Fibroblast of the conjunctiva (primary cell): ENCODE data around the gene SLC39A8.

Source experiments
- DNase-seq: peaks from one replicate; pipeline ENCODE4 v3.0.0-alpha.2; 2010; ENCODE audit warnings: low read depth

SLC39A8 gene

GRCh38 chr4:102339018-102339417 lies 6.3 kb downstream of the SLC39A8 start:
- DNase-seq = no peak

GRCh38 chr4:102338405-102338804 lies 6.9 kb downstream of the SLC39A8 start:
- no peak for DNase-seq

GRCh38 chr4:102335616-102336015 lies 9.7 kb downstream of the SLC39A8 start:
- DNase-seq = no peak

GRCh38 chr4:102334624-102335023 lies 10.7 kb downstream of the SLC39A8 start:
- DNase-seq = no peak

GRCh38 chr4:102333787-102334186 lies 11.5 kb downstream of the SLC39A8 start:
- no peak for DNase-seq

- DNase-seq = no peak
These were observed 17.2 kb downstream of the SLC39A8 start for GRCh38 chr4:102328045-102328444.

- DNase-seq = no peak
These were observed 18.3 kb downstream of the SLC39A8 start for GRCh38 chr4:102326951-102327350.

GRCh38 chr4:102324730-102325129 lies 20.6 kb downstream of the SLC39A8 start:
- peak; percentile 8 for DNase-seq

- DNase-seq = no peak
These were observed 22.5 kb downstream of the SLC39A8 start for GRCh38 chr4:102322736-102323135.

GRCh38 chr4:102321260-102321995 lies 23.9 kb downstream of the SLC39A8 start:
- no peak for DNase-seq

- DNase-seq = no peak
These were observed 25.7 kb downstream of the SLC39A8 start for GRCh38 chr4:102319594-102319993.

GRCh38 chr4:102318526-102318925 lies 26.8 kb downstream of the SLC39A8 start:
- no peak for DNase-seq

GRCh38 chr4:102318105-102318504 lies 27.2 kb downstream of the SLC39A8 start:
- no peak for DNase-seq

GRCh38 chr4:102317459-102317858 lies 27.8 kb downstream of the SLC39A8 start:
- DNase-seq = no peak

GRCh38 chr4:102316585-102316984 lies 28.7 kb downstream of the SLC39A8 start:
- DNase-seq = no peak

- DNase-seq = no peak
These were observed 29.8 kb downstream of the SLC39A8 start for GRCh38 chr4:102315532-102315931.

- no peak for DNase-seq
These were observed 32.9 kb downstream of the SLC39A8 start for GRCh38 chr4:102312417-102312816.

GRCh38 chr4:102311912-102312311 lies 33.4 kb downstream of the SLC39A8 start:
- no peak for DNase-seq

GRCh38 chr4:102311407-102311806 lies 33.9 kb downstream of the SLC39A8 start:
- no peak for DNase-seq

- DNase-seq = no peak
These were observed 37.1 kb downstream of the SLC39A8 start for GRCh38 chr4:102308032-102308799.

- DNase-seq = no peak
These were observed 39.6 kb downstream of the SLC39A8 start for GRCh38 chr4:102305666-102306065.

- no peak for DNase-seq
These were observed 42.5 kb downstream of the SLC39A8 start for GRCh38 chr4:102302762-102303161.

GRCh38 chr4:102301167-102301566 lies 44.1 kb downstream of the SLC39A8 start:
- DNase-seq = no peak
